ENCODE data around the gene SSTR1.

The SSTR1 gene

DNA sequence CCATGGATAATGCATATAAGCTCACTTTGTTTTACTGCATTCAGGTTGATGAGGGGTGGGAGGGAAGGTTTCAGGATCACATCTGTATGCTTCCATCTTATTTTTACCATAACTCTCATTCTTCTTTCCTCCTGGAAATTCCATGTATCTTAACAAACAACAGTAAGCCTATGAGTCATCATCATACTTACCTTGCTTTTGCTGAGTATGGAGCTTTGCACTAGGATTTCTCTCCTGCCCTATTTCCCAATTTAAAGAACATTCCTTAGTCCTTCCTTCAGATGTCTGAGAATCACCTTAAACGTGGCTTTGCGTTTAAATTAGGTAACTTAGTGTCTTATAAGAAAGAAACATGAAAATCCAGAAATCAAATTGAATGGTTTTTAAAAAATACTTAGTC lies 49.8 kb downstream of the SSTR1 start:
- H3K4me2 ChIP-seq (ENCODE audit: low read length, poor library complexity, severe bottlenecking) = no peak overlapping the region
- no peak overlapping the region for H3K23ac ChIP-seq (ENCODE audit: low read length in 2 of 2)
- H2BK15ac ChIP-seq (ENCODE audit: low read depth, poor library complexity, severe bottlenecking) = no peak overlapping the region
- H4K91ac ChIP-seq (ENCODE audit: low read length) = no peak overlapping the region
- peaks cover 14 to 21% of the 10 kb centered on the region in 2 experiments for H3K27me3 ChIP-seq (ENCODE audit: control insufficient read depth in 1 of 2, insufficient read depth in 1 of 2, low read length in 2 of 2)
- WGBS = no CpG with 5 or more reads among the region's 2 CpGs
- no peak overlapping the region for H4K8ac ChIP-seq (ENCODE audit: low read length)
- H2AK5ac ChIP-seq (ENCODE audit: low read length, severe bottlenecking) = no peak overlapping the region
- H3K4me1 ChIP-seq (ENCODE audit: control insufficient read depth, insufficient read depth, low read depth, low read length) = peaks cover 13% of the 10 kb centered on the region
- no peak overlapping the region for H3K27ac ChIP-seq (ENCODE audit: low read length, poor library complexity, severe bottlenecking)
- peak; percentile 32 for DNase-seq
- no peaks in the 10 kb centered on the region for H3K79me1 ChIP-seq (replicated peaks; ENCODE audit: low read length, poor library complexity, severe bottlenecking)
- H3K14ac ChIP-seq (ENCODE audit: low read length in 2 of 2) = no peak overlapping the region
- H3K36me3 ChIP-seq (ENCODE audit: control insufficient read depth in 1 of 2, insufficient read depth in 2 of 2, low read depth in 1 of 2, low read length in 2 of 2) = no peaks in the 10 kb centered on the region
- peaks cover 6% of the 10 kb centered on the region for H3K9me3 ChIP-seq (ENCODE audit: control insufficient read depth, low read length)
- no peak overlapping the region for H3K4ac ChIP-seq (ENCODE audit: low read depth in 1 of 2, low read length in 2 of 2)
- H2BK120ac ChIP-seq (ENCODE audit: low read depth, low read length) = no peak overlapping the region
- H3K18ac ChIP-seq (ENCODE audit: low read depth in 1 of 2, low read length in 2 of 2) = no peak overlapping the region
- no peak overlapping the region for H2BK5ac ChIP-seq (ENCODE audit: low read depth, low read length, poor library complexity, severe bottlenecking)
- no peak overlapping the region for H3K4me3 ChIP-seq (ENCODE audit: insufficient read depth in 1 of 2, low read depth in 1 of 2, low read length in 2 of 2)
- no peak overlapping the region for H3K9ac ChIP-seq (ENCODE audit: low read length)
- no peak overlapping the region for H2BK12ac ChIP-seq (ENCODE audit: low read length in 2 of 2)
- no peak overlapping the region for H2AFZ ChIP-seq (ENCODE audit: low read depth, low read length)

DNA sequence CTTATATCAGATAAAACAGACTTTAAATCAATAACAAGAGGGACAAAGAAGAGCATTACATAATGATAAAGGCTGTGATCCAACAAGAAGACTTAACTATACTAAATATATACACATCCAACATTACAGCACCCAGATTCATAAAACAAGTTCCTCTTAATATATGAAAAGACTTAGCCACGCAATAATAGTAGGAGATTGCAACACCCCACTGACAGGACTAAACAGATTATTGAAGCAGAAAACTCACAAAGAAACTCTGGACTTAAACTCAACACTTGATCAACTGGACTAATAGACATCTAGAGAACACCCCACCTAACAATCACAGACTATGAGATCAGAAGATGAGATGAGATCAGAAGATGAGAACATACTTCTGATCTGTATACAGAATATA lies 53.9 kb downstream of the SSTR1 start:
- WGBS = 97% methylated on average over 1 of the region's 1 CpG
- H4K91ac ChIP-seq (ENCODE audit: low read length) = no peak overlapping the region
- no peak overlapping the region for H2BK120ac ChIP-seq (ENCODE audit: low read depth, low read length)
- H2BK12ac ChIP-seq (ENCODE audit: low read length in 2 of 2) = no peak overlapping the region
- H3K4me3 ChIP-seq (ENCODE audit: insufficient read depth in 1 of 2, low read depth in 1 of 2, low read length in 2 of 2) = no peak overlapping the region
- H2AFZ ChIP-seq (ENCODE audit: low read depth, low read length) = no peak overlapping the region
- no peak overlapping the region for H3K27ac ChIP-seq (ENCODE audit: low read length, poor library complexity, severe bottlenecking)
- no peak overlapping the region for H3K4ac ChIP-seq (ENCODE audit: low read depth in 1 of 2, low read length in 2 of 2)
- H3K9ac ChIP-seq (ENCODE audit: low read length) = no peak overlapping the region
- no peak overlapping the region for H3K18ac ChIP-seq (ENCODE audit: low read depth in 1 of 2, low read length in 2 of 2)
- no peak overlapping the region for H3K23ac ChIP-seq (ENCODE audit: low read length in 2 of 2)
- no peaks in the 10 kb centered on the region for H3K4me1 ChIP-seq (ENCODE audit: control insufficient read depth, insufficient read depth, low read depth, low read length)
- no peak overlapping the region for H3K4me2 ChIP-seq (ENCODE audit: low read length, poor library complexity, severe bottlenecking)
- H3K36me3 ChIP-seq (ENCODE audit: control insufficient read depth in 1 of 2, insufficient read depth in 2 of 2, low read depth in 1 of 2, low read length in 2 of 2) = no peaks in the 10 kb centered on the region
- no peaks in the 10 kb centered on the region for H3K27me3 ChIP-seq (ENCODE audit: control insufficient read depth in 1 of 2, insufficient read depth in 1 of 2, low read length in 2 of 2)
- no peak overlapping the region for H2BK15ac ChIP-seq (ENCODE audit: low read depth, poor library complexity, severe bottlenecking)
- no peak overlapping the region for H4K8ac ChIP-seq (ENCODE audit: low read length)
- H3K79me1 ChIP-seq (replicated peaks; ENCODE audit: low read length, poor library complexity, severe bottlenecking) = no peaks in the 10 kb centered on the region
- no peak for DNase-seq
- no peak overlapping the region for H2AK5ac ChIP-seq (ENCODE audit: low read length, severe bottlenecking)
- H3K9me3 ChIP-seq (ENCODE audit: control insufficient read depth, low read length) = peaks cover 9% of the 10 kb centered on the region
- H2BK5ac ChIP-seq (ENCODE audit: low read depth, low read length, poor library complexity, severe bottlenecking) = no peak overlapping the region
- H3K14ac ChIP-seq (ENCODE audit: low read length in 2 of 2) = no peak overlapping the region
